Activated naive CD4-positive, alpha-beta T cell treated with anti-CD3 and anti-CD28 coated beads, Interleukin-2, amount 50 U/mL, for 24 hours (primary cell): ENCODE data around the gene KLHL33.
A peak's percentile ranks its signal among the peaks of the same experiment; 100 is the strongest.

ENCODE experiments used
- H3K27ac Mint-ChIP-seq: one replicate; pipeline ENCODE4 v1.8.0; 2021; ENCODE audit warnings: mild to moderate bottlenecking, mixed read lengths
- H3K27me3 Mint-ChIP-seq: one replicate; pipeline ENCODE4 v1.8.0; 2021; ENCODE audit warnings: mixed read lengths
- H3K36me3 Mint-ChIP-seq: one replicate; pipeline ENCODE4 v1.8.0; 2021; ENCODE audit warnings: mixed read lengths
- H3K4me1 Mint-ChIP-seq: one replicate; pipeline ENCODE4 v1.8.0; 2021; ENCODE audit warnings: mixed read lengths
- H3K4me3 Mint-ChIP-seq: one replicate; pipeline ENCODE4 v1.8.0; 2021; ENCODE audit warnings: mild to moderate bottlenecking, mixed read lengths
- H3K9me3 Mint-ChIP-seq: one replicate; pipeline ENCODE4 v1.8.0; 2021; ENCODE audit warnings: mixed read lengths

Gene KLHL33

DNA sequence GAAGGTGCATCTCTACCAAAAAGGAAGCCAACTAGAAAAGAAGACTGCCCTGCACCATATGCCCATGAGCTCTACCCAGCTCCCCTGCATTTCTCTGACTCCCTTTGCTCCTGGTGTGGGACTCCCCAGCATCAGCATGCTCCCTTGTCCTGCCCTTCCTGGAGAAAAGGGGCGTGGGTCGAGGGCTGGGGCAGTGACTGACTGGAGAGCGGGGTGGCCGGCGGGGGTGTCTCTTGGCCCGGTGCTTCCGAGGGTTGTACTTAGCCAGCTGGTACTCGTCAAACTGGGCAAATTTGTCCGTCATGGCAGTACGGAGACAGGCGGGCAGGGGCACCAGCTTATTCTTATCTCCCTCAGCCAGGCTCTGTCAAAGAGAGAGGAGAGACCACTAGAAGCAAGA lies 32.4 kb downstream of the KLHL33 start:
- Mint-ChIP-seq H3K27ac (no peak overlapping the region), H3K9me3 (no peaks in the 10 kb centered on the region), H3K4me1 (peaks cover 53% of the 10 kb centered on the region), H3K27me3 (no peaks in the 10 kb centered on the region), H3K36me3 (peaks cover 39% of the 10 kb centered on the region), H3K4me3 (no peak overlapping the region)

DNA sequence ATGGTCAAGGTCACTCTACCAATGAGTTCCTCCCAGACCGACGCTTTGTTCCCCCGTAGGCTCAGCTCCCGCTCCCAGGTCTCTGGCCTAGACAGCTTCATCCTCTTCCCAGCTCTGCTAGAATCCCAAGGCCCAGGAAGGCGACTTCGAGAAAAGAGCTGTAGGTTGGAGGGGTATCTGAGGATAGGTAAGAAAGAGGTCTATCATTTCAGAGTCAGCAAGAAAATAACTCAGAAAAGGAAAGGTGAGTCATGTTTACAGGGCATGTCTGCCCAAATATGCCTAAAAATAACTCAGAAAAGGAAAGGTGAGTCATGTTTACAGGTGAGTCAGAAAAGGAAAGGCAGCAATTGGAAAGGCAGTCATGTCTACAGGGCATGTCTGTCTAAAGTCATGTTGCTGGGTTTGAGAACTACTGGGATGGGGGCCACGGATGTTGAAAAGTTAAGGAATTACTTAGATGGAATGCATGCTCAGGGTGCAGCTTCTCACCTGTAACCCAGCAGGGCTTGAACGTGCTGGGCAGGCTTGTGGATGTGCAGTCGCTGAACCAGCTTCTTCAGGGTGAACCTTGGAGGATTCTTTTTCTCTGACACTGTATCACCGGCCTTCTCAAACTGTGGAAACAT lies 34.9 kb downstream of the KLHL33 start:
- Mint-ChIP-seq H3K4me1 (peaks cover 36% of the 10 kb centered on the region), H3K4me3 (peak overlapping the region; percentile 82), H3K27me3 (no peaks in the 10 kb centered on the region), H3K9me3 (no peaks in the 10 kb centered on the region), H3K36me3 (peaks cover 27% of the 10 kb centered on the region), H3K27ac (peak overlapping the region; percentile 98)

DNA sequence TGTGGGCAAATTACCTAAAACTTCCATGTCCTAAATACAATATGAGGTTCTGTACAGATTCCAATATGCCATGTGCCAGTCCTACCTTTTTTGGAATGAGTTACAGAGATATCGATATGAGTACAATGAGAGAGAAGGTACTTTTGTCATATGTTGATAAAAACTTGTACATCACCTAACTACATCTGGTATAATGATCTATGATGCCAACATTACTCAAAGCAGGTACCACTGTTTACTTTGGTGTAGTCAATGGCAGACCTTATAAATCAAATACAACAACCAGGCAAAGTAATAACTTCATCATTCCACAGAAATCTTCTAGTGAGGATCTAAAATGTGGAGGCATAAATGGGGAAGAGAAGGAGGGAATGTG lies 35.4 kb downstream of the KLHL33 start:
- peaks cover 33% of the 10 kb centered on the region for H3K4me1 Mint-ChIP-seq
- no peaks in the 10 kb centered on the region for H3K9me3 Mint-ChIP-seq
- H3K4me3 Mint-ChIP-seq = peak overlapping the region; percentile 82
- no peaks in the 10 kb centered on the region for H3K27me3 Mint-ChIP-seq
- peaks cover 30% of the 10 kb centered on the region for H3K36me3 Mint-ChIP-seq
- peak overlapping the region; percentile 98 for H3K27ac Mint-ChIP-seq

DNA sequence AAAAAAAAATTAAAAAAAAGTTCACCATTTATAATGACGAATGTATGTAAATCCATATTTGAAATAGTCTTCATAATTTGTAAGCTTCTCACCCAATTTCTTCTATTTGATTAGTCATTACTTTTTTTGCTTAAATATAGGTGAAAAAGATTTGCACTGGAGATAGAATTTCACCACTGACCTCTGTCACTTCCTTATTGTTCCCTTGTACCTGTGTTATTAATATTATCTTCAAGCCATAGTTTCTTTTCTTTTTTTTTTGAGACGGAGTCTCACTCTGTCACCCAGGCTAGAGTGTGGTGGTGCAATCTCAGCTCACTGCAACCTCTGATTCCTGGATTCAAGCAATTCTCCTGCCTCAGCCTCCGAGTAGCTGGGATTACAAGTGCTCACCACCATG lies 38.5 kb downstream of the KLHL33 start:
- Mint-ChIP-seq H3K4me3 (no peak overlapping the region), H3K27me3 (no peaks in the 10 kb centered on the region), H3K36me3 (peaks cover 26% of the 10 kb centered on the region), H3K9me3 (no peaks in the 10 kb centered on the region), H3K4me1 (peaks cover 20% of the 10 kb centered on the region), H3K27ac (no peak overlapping the region)

DNA sequence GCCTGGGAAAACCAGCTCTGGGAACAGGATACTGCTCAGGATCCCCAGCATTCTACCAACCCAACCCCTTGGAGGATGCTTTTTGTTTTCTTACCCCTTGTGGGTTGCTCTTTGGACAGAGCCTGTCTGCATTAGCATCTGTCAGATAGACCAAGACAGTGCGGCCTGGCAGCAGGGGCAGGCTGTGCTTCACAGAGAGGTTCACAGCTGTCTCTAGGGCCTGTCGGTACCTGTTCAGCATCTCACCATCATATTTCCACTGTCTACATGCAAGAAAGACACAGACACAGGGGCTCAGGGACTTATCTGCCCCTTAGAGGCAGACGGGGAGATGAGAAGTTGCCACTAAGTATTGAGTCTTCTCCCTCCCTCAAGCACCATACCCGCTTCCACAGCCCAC lies 44.5 kb downstream of the KLHL33 start:
- Mint-ChIP-seq H3K36me3 (peaks cover 20% of the 10 kb centered on the region), H3K9me3 (no peaks in the 10 kb centered on the region), H3K4me1 (no peaks in the 10 kb centered on the region), H3K4me3 (no peak overlapping the region), H3K27me3 (no peaks in the 10 kb centered on the region), H3K27ac (no peak overlapping the region)

DNA sequence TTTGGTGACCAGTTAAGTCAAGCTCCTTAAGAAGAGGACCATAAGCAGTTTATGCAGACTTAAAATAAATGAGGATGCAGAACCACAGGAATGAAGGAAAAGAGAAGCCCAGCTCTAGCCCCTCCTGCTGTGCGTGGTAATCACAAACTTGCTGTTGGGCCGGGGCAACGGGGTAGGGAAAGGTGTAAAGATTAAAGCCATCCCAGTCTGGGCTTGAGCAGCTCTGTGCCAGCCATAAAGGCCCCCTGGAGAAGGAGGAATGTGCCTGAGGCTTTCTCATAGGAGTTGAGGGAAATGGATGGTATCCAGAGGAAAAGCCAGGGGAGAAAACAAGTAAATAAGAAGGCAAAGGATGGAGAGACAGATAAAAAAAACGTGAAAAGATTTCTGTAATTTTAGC lies 47.8 kb downstream of the KLHL33 start:
- no peaks in the 10 kb centered on the region for H3K4me1 Mint-ChIP-seq
- no peaks in the 10 kb centered on the region for H3K9me3 Mint-ChIP-seq
- H3K27me3 Mint-ChIP-seq = no peaks in the 10 kb centered on the region
- H3K4me3 Mint-ChIP-seq = no peak overlapping the region
- no peak overlapping the region for H3K27ac Mint-ChIP-seq
- peaks cover 19% of the 10 kb centered on the region for H3K36me3 Mint-ChIP-seq

DNA sequence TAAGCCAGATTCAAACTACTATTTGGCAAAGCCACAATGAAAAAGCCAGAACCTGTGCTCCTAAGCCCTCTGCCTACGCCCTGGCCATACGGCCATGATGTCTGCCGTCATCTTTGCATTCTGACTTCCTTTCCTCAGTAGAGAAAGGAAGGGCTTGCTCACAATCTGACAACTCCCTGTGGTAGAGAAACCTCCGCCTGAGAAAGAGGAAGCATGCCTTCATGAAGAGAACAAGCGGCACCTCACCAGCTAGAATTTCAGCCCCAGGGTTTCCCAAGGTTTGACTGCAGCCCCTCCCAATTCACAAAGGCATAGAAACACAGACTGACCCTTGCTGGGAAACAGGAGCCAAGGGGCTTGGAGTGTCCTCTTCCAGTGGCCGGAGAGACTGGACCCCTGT lies 48.4 kb downstream of the KLHL33 start:
- Mint-ChIP-seq H3K36me3 (peaks cover 18% of the 10 kb centered on the region), H3K4me1 (no peaks in the 10 kb centered on the region), H3K27me3 (no peaks in the 10 kb centered on the region), H3K27ac (no peak overlapping the region), H3K9me3 (no peaks in the 10 kb centered on the region), H3K4me3 (no peak overlapping the region)

DNA sequence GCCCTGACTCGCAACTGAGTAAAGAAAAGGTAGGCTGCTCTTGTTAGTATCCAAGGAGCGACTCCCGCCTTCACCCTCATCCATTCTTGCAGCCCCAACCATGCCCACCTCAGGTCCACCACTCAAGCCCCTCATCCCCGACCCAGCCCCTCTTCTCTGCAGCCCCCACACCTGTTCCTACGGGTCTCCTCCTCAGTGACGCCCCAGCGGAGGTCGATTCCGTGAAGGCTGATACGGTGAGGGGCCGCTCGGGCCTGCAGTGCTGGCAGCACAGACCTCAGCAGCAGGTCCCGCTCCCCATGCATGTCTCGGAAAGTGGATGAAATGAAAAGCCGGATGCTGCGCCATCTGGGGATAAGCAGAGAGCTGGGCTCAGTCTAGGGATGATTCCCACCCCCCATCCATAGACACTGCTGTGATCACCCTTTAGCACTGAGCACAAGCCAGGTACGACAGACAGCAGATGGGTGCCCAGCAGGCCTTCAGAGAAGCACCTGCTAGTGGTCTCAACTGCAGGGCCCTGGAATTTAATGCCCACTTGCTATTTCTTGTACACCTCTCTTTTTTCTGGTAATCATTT lies 49.6 kb downstream of the KLHL33 start:
- Mint-ChIP-seq H3K36me3 (peaks cover 20% of the 10 kb centered on the region), H3K4me3 (no peak overlapping the region), H3K27ac (no peak overlapping the region), H3K9me3 (no peaks in the 10 kb centered on the region), H3K4me1 (no peaks in the 10 kb centered on the region), H3K27me3 (no peaks in the 10 kb centered on the region)

DNA sequence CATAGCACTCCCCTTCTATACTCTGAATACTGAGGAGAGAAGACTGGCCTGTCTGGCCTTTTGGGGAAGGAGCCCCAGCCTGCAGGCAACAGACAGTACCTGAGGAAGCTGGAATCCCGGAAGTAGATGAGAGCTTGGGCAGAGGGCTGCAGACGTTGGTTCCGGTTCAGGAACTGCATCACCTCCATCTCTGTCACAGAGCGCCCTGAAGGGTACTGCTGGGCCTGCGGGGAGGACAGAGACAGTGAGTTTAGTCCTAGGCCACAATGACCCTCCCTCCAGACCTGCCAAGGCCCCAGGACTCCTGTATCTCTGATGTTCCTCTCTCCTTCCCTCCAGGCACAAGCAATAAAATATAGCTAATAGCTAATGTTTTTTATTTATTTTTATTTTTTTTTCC lies 51.1 kb downstream of the KLHL33 start:
- Mint-ChIP-seq H3K4me3 (no peak overlapping the region), H3K36me3 (peaks cover 22% of the 10 kb centered on the region), H3K27me3 (no peaks in the 10 kb centered on the region), H3K4me1 (no peaks in the 10 kb centered on the region), H3K9me3 (no peaks in the 10 kb centered on the region), H3K27ac (no peak overlapping the region)

DNA sequence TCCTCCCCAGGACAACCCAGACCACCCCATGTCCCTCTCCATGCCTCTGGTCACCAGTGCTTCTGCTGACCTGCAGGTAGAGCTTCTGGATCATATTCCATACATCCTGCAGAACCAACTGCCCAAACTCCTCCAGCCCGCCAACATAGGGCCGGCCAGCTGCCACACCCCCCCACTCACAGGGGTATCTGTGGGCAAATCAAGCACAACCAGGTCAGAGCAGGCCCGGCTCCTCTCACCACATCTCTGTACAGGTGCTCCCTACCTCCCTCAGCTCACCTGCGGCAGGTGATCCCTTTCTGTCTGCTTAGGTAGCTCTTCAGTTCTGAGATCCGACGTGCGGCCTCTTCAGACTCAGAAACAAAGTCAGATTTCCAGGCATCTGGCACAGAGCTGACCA lies 51.6 kb downstream of the KLHL33 start:
- no peaks in the 10 kb centered on the region for H3K27me3 Mint-ChIP-seq
- no peak overlapping the region for H3K4me3 Mint-ChIP-seq
- peaks cover 20% of the 10 kb centered on the region for H3K36me3 Mint-ChIP-seq
- no peaks in the 10 kb centered on the region for H3K9me3 Mint-ChIP-seq
- peak overlapping the region; percentile 46 for H3K27ac Mint-ChIP-seq
- no peaks in the 10 kb centered on the region for H3K4me1 Mint-ChIP-seq

DNA sequence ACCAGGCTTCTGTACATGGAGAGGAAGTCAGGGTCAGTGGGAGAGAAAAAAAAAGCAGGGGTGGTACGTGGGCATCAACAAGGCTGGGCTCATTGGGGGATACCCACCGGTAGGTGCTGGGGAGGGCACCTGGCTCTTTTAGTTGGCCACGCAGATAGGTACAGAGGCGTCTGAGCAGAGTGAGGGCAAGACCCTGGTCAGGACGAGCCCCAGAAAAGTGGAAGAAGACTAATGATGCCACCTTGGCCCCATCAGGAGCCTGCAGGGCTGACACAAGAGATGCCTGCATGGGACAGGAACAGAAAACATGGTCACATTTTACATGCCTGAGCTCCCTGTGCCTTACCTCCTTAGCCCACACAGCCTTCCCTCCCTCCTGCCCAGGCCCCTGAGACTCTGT lies 52.3 kb downstream of the KLHL33 start:
- Mint-ChIP-seq H3K27ac (no peak overlapping the region), H3K4me3 (no peak overlapping the region), H3K4me1 (no peaks in the 10 kb centered on the region), H3K9me3 (no peaks in the 10 kb centered on the region), H3K27me3 (no peaks in the 10 kb centered on the region), H3K36me3 (peaks cover 16% of the 10 kb centered on the region)

DNA sequence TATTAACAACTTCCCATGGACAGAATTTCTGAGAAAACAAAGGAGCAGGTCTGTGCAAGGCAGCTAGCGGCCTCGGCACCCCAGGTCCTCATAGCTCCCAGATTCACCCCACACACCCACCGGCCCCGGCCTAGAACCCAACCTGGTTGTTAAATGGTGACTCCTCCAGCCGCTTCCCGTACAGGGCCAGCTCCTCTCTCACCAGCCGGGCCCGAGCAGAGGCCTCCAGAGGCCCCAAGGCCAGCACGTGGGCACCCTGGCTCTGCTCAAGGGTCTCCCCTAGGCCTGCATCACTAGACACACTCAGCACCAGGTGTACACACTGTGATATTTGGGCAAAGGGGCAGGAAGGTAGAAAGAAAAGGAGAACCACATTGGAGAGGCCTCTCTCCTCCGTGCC lies 52.9 kb downstream of the KLHL33 start:
- no peaks in the 10 kb centered on the region for H3K4me1 Mint-ChIP-seq
- peaks cover 16% of the 10 kb centered on the region for H3K36me3 Mint-ChIP-seq
- no peaks in the 10 kb centered on the region for H3K27me3 Mint-ChIP-seq
- H3K9me3 Mint-ChIP-seq = no peaks in the 10 kb centered on the region
- H3K27ac Mint-ChIP-seq = no peak overlapping the region
- no peak overlapping the region for H3K4me3 Mint-ChIP-seq

DNA sequence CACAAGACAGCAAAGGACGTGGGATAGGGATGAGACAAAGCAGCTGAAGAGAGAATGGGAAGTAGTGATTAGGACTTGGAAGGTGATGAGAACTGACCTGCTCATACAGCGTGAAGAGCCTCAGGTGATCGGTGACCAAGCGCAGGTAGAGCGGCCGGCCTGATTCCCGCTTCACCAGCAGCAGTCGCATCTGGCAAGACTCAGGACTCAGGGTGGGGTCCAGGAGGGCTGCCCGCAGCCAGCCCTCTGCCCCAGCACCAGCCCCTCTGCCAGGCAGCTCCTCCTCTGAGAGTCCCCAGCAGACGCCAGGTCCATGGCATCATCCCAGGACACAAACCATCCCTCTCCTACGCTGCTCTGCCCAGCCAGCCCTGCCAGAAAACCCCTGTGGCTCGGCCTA lies 53.4 kb downstream of the KLHL33 start:
- H3K4me3 Mint-ChIP-seq = no peak overlapping the region
- H3K4me1 Mint-ChIP-seq = no peaks in the 10 kb centered on the region
- peaks cover 12% of the 10 kb centered on the region for H3K36me3 Mint-ChIP-seq
- no peaks in the 10 kb centered on the region for H3K9me3 Mint-ChIP-seq
- H3K27me3 Mint-ChIP-seq = no peaks in the 10 kb centered on the region
- H3K27ac Mint-ChIP-seq = peak overlapping the region; percentile 68

DNA sequence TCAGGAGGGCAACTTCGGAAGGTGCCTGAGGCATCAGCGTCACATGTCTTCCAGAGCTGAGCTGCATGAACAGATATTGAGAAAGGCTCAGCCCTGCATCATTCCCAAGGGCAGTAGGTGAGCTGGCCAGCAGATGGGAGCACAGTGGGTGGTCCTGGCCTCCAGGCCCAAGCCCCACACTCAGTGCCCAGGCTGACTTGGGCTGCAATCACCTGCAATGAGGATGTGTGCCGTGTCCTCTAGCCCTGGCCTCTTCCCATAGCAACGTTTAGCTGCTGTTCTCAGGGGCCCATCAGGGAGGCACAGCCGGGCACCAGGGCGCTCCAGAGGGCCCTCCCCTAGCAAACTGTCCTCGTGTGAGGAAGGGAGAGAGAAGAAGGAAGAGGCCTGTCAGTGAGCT lies 54.6 kb downstream of the KLHL33 start:
- H3K4me3 Mint-ChIP-seq = no peak overlapping the region
- H3K36me3 Mint-ChIP-seq = peaks cover 12% of the 10 kb centered on the region
- H3K27ac Mint-ChIP-seq = no peak overlapping the region
- no peaks in the 10 kb centered on the region for H3K27me3 Mint-ChIP-seq
- H3K4me1 Mint-ChIP-seq = no peaks in the 10 kb centered on the region
- no peaks in the 10 kb centered on the region for H3K9me3 Mint-ChIP-seq

DNA sequence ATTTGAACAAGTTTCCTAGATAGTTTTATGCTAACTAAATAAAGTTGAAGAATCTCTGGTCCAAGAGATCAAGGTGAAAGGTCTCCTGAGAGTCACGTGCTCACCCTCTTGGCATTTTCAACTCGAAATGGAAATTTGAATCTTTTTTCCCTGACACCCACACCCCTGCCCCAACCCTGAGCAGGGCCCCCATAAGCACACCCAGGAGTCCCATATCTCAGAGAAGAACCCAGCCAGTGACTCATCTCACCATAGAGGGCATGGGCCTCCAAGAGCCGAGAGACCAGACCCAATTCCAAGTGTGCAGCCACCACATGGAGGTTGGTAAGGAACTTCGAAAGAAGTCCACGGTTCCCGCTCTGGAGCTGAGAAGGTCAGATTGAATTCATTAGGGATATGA lies 55.3 kb downstream of the KLHL33 start:
- no peak overlapping the region for H3K4me3 Mint-ChIP-seq
- no peaks in the 10 kb centered on the region for H3K4me1 Mint-ChIP-seq
- H3K36me3 Mint-ChIP-seq = peaks cover 12% of the 10 kb centered on the region
- H3K9me3 Mint-ChIP-seq = no peaks in the 10 kb centered on the region
- H3K27me3 Mint-ChIP-seq = no peaks in the 10 kb centered on the region
- no peak overlapping the region for H3K27ac Mint-ChIP-seq

DNA sequence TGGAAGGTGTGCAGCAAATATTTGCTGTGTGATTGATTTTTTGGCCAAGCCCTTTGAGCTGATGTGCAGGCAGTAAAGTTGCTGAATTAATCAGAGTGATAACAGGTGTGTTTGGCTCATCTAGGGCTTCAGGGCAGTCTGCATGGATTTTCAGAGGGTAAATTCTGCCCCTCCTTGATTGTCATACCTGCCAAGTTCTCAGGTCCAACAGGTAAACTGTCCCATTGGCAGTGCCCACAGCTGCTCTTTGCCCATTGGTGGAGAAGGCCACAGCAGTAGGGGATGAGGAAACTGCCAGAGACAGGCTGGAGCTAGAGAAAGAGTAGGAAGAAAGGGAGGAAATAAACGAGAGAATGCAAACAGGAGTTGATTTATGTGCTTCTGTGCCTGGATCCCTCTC lies 56.2 kb downstream of the KLHL33 start:
- no peaks in the 10 kb centered on the region for H3K4me1 Mint-ChIP-seq
- H3K27me3 Mint-ChIP-seq = no peaks in the 10 kb centered on the region
- peaks cover 12% of the 10 kb centered on the region for H3K36me3 Mint-ChIP-seq
- H3K4me3 Mint-ChIP-seq = no peak overlapping the region
- no peak overlapping the region for H3K27ac Mint-ChIP-seq
- H3K9me3 Mint-ChIP-seq = no peaks in the 10 kb centered on the region

DNA sequence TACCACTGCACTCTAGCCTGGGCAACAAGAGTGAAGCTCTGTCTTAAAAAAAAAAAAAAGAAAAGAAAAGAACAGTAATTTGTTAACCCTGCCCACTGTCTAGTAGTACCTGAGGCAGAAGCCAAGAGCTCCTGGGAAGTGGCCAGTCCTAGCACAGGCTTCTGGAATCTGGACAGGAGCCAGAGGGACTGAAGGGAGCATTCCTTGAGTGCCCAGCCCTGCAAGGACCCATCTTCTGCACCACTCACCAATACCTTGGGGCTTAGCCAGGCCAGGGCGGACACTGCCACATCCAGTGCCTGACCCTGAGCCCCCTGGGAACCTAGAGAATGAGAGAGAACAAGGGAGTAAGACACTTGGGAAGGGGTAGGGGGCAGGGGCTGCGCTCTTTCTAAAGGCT lies 58.8 kb downstream of the KLHL33 start:
- H3K27ac Mint-ChIP-seq = no peak overlapping the region
- no peaks in the 10 kb centered on the region for H3K9me3 Mint-ChIP-seq
- H3K27me3 Mint-ChIP-seq = no peaks in the 10 kb centered on the region
- no peak overlapping the region for H3K4me3 Mint-ChIP-seq
- H3K36me3 Mint-ChIP-seq = peaks cover 12% of the 10 kb centered on the region
- H3K4me1 Mint-ChIP-seq = no peaks in the 10 kb centered on the region
